HFFc6 (cell line): ENCODE data around the gene RBBP6. TPM values are rescaled to one million over a fixed set of nuclear protein-coding genes. Genes with fewer than 3 reads are reported as not detected.

Experiments
- DNase-seq: peaks from one replicate; pipeline ENCODE4 v3.0.0-alpha.2; 2018
- H3K27ac Mint-ChIP-seq: 2 replicates; pipeline ENCODE4 v1.8.0; 2020; ENCODE audit warnings: mild to moderate bottlenecking, mixed read lengths
- H3K27me3 Mint-ChIP-seq: 2 replicates; pipeline ENCODE4 v1.8.0; 2021; ENCODE audit warnings: mild to moderate bottlenecking, moderate library complexity, mixed read lengths; ENCODE audit not compliant: insufficient read depth
- H3K36me3 Mint-ChIP-seq: 2 replicates; pipeline ENCODE4 v1.8.0; 2021; ENCODE audit warnings: low read depth, mixed read lengths
- H3K4me1 Mint-ChIP-seq: 2 replicates; pipeline ENCODE4 v1.8.0; 2020; ENCODE audit warnings: low read depth, mixed read lengths
- H3K4me3 Mint-ChIP-seq: 2 replicates; pipeline ENCODE4 v1.8.0; 2020; ENCODE audit warnings: mild to moderate bottlenecking, moderate library complexity, mixed read lengths
- H3K9me3 Mint-ChIP-seq: 2 replicates; pipeline ENCODE4 v1.8.0; 2020; ENCODE audit warnings: mild to moderate bottlenecking, mixed read lengths
- CTCF ChIP-seq: fragments of 200-600 bp; sonication (generic); IDR thresholded peaks from 2 replicates; pipeline ENCODE4 v1.5.0; 2021; ENCODE audit warnings: antibody characterized with exemption, mild to moderate bottlenecking
- total RNA-seq, 6 experiments: library from RNA; stranded (reverse); fragmentation: NEBNext Ultra II Directional; extraction: Animal tissue kit (Norgen Biotek cat#: 25700); gene quantifications; 2 replicates in 1 of 6; 3 replicates in 5 of 6; pipeline ENCODE4 v1.2.3, GENCODE V29; 2021

The RBBP6 gene
- total RNA-seq, 6 experiments from 2014 or later: 25.5 to 31.1 (median 29.4) TPM

GRCh38 chr16:24550295-24550694 lies 10.9 kb downstream of the RBBP6 start:
- no peak for DNase-seq
- no peaks in the 10 kb centered on the region for H3K27me3 Mint-ChIP-seq
- TF ChIP-seq CTCF: no peak
- peaks cover 23% of the 10 kb centered on the region for H3K36me3 Mint-ChIP-seq
- no peak overlapping the region for H3K27ac Mint-ChIP-seq
- H3K4me3 Mint-ChIP-seq: no peak overlapping the region
- H3K4me1 Mint-ChIP-seq: peaks cover 11% of the 10 kb centered on the region
- H3K9me3 Mint-ChIP-seq: no peaks in the 10 kb centered on the region

GRCh38 chr16:24552705-24553246 lies 13.4 kb downstream of the RBBP6 start:
- Mint-ChIP-seq H3K27me3 (no peaks in the 10 kb centered on the region), H3K36me3 (peaks cover 31% of the 10 kb centered on the region; the same call in 1 of the 2 replicates), H3K4me1 (peaks cover 6% of the 10 kb centered on the region; the same call in 1 of the 2 replicates), H3K9me3 (no peaks in the 10 kb centered on the region), H3K27ac (no peak overlapping the region), H3K4me3 (no peak overlapping the region)
- DNase-seq: no peak
- TF ChIP-seq CTCF: no peak

GRCh38 chr16:24553983-24554382 lies 14.6 kb downstream of the RBBP6 start:
- peaks cover 37% of the 10 kb centered on the region for H3K36me3 Mint-ChIP-seq
- H3K27ac Mint-ChIP-seq: no peak overlapping the region
- H3K4me1 Mint-ChIP-seq: peaks cover 6% of the 10 kb centered on the region; the same call in 1 of the 2 replicates

GRCh38 chr16:24555346-24555872 lies 16.0 kb downstream of the RBBP6 start:
- Mint-ChIP-seq H3K27me3 (no peaks in the 10 kb centered on the region), H3K36me3 (peaks cover 27% of the 10 kb centered on the region), H3K4me3 (no peak overlapping the region), H3K27ac (no peak overlapping the region), H3K4me1 (no peaks in the 10 kb centered on the region), H3K9me3 (no peaks in the 10 kb centered on the region)
- TF ChIP-seq CTCF: no peak
- DNase-seq: no peak

More at GRCh38 chr16:24553983-24554382, 14.6 kb downstream of the RBBP6 start:
- TF ChIP-seq CTCF: no peak
- Mint-ChIP-seq H3K4me3 (no peak overlapping the region), H3K9me3 (no peaks in the 10 kb centered on the region), H3K27me3 (no peaks in the 10 kb centered on the region)
- no peak for DNase-seq

- H3K36me3 Mint-ChIP-seq: peaks cover 26% of the 10 kb centered on the region
Measured at GRCh38 chr16:24562811-24563210, 23.4 kb downstream of the RBBP6 start.

More at GRCh38 chr16:24562811-24563210, 23.4 kb downstream of the RBBP6 start:
- no peak for DNase-seq
- Mint-ChIP-seq H3K4me3 (no peak overlapping the region), H3K27me3 (no peaks in the 10 kb centered on the region), H3K4me1 (no peaks in the 10 kb centered on the region), H3K27ac (no peak overlapping the region), H3K9me3 (no peaks in the 10 kb centered on the region)
- TF ChIP-seq CTCF: no peak
